Fibroblast of skin of back (primary cell): ENCODE measurements around the gene ZNF750.

Experiments
- DNase-seq: peaks from one replicate; pipeline ENCODE4 v3.0.0-alpha.2; 2013

The ZNF750 gene

DNA sequence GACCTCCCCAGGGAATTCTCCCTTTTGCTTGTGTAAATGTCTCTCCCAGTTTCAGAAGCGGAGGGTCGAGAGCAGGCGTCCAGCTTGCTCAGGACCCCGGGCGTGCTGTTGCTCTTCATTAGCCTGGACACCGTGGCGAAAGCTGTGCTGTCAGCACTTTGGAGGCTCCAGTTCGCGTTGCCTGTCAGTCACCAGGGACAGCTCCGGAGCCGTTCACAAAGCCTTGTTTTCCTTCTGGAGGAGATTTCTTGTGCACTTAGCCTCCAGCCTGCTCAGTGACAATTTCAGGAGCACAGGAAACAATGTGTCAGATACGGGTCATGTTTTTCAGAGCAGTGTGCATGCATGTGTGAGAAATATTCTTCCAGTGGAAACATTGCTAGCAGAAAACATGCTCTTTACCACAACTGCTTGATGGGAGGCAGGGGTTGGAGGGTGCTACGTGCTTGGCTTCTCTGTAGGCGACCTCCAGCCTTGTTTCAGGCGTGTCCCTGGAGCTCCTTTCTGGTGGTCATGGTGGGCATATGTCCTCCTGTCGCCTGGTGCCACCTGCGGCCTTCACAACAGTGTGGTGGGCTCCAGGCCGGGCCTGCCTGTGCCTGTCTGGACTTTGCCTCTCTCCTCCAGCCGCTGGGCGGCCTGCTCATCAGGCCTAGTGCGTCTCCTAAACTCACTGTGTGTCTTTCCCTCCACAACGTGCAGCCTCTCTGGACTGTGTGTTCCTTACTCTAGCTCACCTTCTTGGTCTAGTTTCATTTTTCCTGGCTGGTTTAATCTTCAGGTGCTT is 29.0 kb downstream of the ZNF750 start:
- no peak for DNase-seq

DNA sequence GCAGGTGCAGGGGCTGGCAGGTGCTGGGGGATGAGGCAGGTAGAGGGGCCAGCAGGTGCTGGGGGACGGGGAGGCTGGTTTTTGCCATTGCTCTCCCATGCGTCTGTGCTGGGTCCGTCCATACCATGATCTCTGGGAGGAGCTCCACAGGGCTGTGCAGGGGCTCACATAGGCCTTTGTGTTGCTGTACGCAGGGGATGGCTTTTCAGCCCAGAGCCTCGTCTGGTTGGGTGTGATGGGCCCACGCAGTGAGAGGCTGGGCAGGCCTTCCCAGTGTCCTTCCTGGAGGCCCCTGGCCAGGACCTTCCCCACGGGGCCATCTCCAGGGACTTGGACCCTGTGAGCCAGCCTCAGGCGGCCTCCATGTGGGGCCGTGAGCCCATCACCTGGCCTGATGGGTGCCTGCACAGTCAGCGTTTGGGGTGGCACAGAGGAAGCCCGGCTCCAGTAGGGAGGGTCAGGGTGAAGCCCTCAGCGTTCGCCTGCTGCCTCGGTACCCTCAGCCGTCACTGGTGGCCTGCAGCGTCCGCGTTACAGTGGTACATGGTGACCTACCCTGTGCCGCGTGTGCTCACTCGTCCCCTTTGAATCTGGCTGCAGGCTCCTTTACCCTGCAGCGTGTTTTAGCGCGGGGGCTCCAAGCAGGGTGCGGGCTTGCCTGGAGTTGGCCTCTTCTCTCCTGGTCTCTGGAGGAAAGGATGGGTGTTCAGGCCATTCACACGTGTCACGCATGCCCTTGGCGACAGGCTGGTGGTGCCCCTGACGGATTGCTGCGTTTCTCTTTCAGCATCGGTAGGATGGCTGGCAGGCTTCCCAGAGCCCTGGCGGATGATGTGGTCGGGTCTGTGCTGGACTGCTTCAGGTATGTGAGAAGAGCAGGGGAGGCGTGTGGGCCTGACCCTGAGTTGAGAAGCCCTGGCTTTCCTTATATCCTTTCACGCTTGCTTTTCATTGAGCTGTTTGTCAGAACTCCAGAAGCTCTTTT is 30.6 kb downstream of the ZNF750 start:
- DNase-seq, result peak; percentile 5

- DNase-seq, result no peak
Observed at GRCh38 chr17:82808006-82808405, 31.8 kb downstream of the ZNF750 start.

GRCh38 chr17:82807562-82807961 is 32.3 kb downstream of the ZNF750 start:
- DNase-seq, result no peak

DNA sequence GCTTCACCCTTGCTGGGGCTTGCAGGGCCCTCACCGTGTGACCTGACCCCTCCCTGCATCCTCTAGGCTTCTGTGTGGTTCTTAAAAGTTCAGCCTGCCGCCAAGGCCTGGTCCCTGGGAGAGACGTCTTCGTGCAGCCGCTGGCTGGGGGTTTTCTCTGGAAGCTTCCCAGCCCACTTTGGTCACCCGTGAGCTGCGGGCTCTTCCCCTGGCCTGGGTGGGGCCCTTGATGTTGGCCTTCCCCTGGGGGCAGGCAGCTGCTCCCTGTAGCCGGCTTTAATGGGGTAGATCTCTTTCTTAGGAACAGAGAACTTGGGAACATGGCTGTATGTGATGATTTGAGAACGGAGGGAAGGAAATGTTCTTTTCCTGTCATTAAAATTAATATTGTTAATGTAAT is 32.7 kb downstream of the ZNF750 start:
- DNase-seq, result no peak

DNA sequence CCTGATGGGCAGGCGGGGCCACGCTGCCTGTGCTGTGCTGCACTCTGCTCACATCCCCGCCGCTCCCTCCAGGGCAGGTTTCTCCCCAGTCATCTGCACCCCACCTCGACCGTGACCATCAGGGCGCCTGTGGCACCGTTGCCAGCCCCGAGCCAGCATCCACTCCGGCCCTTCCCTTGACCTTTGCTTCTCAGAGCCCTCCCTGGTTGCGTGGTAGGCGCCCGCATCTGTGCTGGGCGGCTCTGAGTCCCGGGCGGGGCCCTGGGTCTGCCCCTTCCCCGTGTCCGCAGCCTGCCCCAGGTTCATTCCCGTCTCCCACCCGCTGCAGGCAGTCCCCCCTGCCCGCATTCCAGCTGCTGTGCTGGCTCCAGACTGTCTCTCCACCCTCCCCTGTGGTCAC is 33.2 kb downstream of the ZNF750 start:
- no peak for DNase-seq

- DNase-seq, result no peak
Observed at GRCh38 chr17:82805823-82806222, 34.0 kb downstream of the ZNF750 start.

DNA sequence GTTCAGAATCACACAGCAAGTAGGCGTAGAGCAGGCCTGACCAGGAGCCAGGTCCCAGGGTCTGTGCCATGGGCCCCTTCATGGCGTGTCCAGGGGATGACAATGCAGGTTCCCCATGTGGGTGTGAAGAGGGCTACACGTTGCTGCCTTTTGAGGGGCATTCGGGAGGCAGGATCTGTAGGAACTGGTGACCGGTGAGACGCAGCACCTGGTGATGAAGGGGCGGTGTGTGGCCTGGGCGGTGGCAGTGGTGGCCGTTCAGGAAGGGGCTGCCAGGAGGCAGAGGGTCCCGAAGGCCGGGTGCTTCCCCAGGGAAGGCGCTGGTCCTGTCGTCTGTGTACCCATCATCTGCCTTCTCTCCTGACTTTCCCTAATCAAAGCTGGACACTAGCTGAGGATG is 34.6 kb downstream of the ZNF750 start:
- DNase-seq, result no peak

DNA sequence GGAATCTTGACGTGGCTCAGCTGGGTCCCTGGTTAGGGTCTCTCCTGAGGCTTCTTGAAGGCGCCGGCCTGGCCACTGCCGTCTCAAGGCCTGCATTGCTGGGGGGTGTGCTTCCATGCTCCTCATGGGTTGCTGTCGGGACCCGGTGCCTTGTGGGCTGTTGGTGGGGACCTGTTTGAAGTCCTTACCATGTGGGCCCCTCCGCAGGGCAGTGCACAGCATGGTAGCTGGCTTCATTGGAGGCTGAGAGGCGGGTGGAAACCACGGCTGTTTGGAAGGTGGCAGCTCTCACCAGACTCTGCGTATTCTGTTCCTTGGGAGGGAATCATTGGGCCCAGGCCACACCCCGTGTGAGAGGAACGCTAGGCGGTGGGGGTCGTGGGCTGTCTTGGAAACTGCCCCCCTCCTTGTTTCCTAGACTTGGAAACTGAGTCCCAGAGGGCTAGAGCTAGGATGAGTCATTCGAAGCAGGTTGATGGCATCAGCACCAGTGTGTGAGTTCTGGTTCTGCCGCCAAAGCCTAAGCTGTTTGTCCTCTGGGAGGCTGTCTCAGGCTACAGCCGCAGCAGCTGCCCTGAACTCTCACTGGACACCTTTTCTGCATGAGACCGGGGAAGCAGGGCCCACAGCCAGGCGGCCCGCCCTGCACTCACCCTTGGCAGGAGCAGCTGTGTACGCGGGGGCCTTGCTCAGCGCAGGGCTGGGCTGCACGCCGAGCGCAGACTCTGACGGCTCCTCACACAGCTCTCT is 35.2 kb downstream of the ZNF750 start:
- no peak for DNase-seq

DNA sequence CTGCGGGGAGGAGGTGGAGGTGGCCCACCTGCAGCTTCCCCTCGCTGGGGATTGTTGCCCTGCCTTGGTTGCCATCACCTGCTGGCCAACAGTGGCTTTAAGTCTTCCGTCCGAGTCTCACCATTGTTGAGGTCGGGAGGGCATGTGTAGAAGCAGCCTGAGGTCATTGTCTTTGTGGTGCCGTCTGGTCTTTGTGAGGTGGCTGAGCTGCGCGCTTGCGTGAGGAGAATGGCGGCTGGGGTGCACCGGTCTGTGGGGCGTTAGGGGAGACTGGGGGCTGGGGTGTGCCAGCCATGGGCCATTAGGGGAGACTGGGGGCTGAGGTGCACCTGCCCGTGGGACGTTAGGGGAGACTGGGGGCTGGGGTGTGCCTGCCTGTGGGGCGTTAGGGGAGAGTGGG is 36.2 kb downstream of the ZNF750 start:
- no peak for DNase-seq

DNA sequence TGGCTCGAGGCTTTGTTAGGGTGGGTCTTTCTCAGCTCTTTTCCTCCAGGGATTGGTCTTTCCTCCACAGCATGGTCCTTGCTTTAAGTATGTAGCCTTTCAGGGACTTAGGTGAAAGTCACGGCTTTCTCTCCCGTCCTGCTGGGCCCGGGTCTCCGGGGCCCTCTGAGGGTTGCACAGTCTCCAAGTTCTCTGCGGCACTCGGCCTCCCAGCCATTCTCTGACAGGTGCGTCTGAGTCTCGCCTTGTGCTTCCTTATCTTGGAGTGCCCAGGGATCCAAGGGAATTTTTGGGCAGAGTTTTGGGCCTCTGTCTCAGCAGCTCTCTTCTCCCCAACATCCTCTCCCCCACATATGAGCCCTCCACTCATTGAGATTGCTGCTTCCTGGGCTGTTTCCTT is 36.6 kb downstream of the ZNF750 start:
- DNase-seq, result no peak

GRCh38 chr17:82802075-82802780 is 37.6 kb downstream of the ZNF750 start:
- DNase-seq, result peak; percentile 44

- no peak for DNase-seq
Observed at GRCh38 chr17:82801377-82801970, 38.3 kb downstream of the ZNF750 start.

GRCh38 chr17:82800885-82801284 is 38.9 kb downstream of the ZNF750 start:
- DNase-seq, result no peak

DNA sequence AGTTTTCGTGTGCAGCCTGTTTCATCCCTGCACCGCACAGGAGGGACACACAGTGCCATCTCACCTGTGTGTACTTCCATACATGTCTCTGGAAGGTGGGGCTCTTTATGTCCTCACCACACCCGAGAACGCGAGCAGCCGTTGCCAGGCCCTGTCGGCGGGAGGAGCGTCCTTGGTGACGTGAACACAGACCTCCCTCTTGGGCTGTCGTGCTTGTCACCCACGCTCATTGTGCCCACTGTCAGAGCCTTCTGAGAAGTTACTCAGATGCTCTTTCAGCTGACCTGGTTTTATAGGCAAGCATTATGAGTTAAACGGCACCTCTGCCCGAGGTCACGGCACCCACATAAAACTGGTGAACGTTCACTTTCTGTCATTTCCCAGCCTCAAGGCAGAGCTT is 40.2 kb downstream of the ZNF750 start:
- DNase-seq, result no peak

GRCh38 chr17:82798752-82799151 is 41.1 kb downstream of the ZNF750 start:
- DNase-seq, result no peak

DNA sequence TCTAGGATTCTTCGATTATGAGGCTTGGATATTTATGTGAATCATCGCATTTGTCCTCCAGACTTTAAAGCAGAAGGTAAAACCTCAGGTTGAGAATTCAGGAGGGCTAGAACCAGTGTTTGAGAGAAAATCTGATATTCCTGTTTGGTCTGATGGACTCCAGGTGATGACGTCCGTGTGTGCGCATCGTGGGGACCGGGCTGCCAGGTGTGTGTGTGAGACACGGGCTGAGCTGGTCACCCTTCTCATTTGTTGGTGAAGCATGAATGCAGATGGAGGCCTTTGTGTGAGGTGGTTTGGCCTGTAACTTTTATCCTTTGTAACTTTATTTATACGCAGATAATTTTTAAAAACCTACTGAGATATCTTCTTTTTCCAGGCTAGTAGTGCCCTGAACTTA is 42.8 kb downstream of the ZNF750 start:
- no peak for DNase-seq

GRCh38 chr17:82795615-82796014 is 44.2 kb downstream of the ZNF750 start:
- no peak for DNase-seq

- DNase-seq, result peak; percentile 28
Observed at GRCh38 chr17:82794781-82795482, 44.9 kb downstream of the ZNF750 start.

- no peak for DNase-seq
Observed at GRCh38 chr17:82793974-82794630, 45.7 kb downstream of the ZNF750 start.

DNA sequence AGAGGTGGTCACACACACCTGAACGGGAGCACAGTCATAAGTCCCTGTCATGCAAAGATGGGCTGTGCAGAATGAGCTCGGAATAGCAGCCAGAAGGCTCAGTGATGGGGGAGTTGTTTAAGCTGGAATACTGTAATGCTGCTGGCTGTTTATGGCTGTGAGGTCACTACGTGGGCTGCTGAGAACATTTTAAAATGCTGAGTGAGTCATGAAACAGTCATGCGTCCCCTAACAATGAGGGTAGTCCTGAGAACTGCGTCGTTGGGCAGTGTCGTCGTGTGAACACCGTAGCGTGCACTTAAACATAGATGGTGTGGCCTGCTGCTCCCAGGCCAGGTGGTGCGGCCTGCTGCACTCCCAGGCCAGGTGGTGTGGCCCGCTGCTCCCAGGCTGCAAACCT is 48.3 kb downstream of the ZNF750 start:
- DNase-seq, result peak; percentile 67
